ENCODE results near the gene CDH23. TPM values are rescaled to one million over a fixed set of nuclear protein-coding genes. Genes with fewer than 3 reads are reported as not detected.

CDH23 gene
- total and polyA plus RNA-seq, 9 of the 15 experiments (the other 6 are each of a cell fraction or from before 2014, with no cell fraction given): 0.18 to 1.2 (median 0.47) TPM

- TF ChIP-seq TCFL5 (CRISPR knock-in tag; conservative IDR thresholded peaks at IDR 0.05) (no peak), ATF7 (IDR thresholded peaks at IDR 0.05) (no peak), ATF4 (CRISPR knock-in tag; IDR thresholded peaks at IDR 0.05) (no peak), ARNT (IDR thresholded peaks at IDR 0.05) (no peak), TRIM24 (IDR thresholded peaks at IDR 0.05) (no peak)
These were observed 149.5 kb downstream of the CDH23 start (continued) for GRCh38 chr10:71546220-71546619.

GRCh38 chr10:71547312-71547711 lies 150.6 kb downstream of the CDH23 start:
- WGBS (ENCODE audit: insufficient coverage, low coverage, missing lambda C conversion rate): 18% methylated on average over 12 of the region's 12 CpGs
- DNase-seq (ENCODE audit: extremely low read depth in 1 of 4, low spot score in 3 of 4) (peak; percentile 50 to 58 (median 56)), FAIRE-seq (peak; percentile 57), ATAC-seq (peak; percentile 52)
- in situ Hi-C loops (cut with MboI): no loop called here
- TF ChIP-seq SPI1 (IDR thresholded peaks at IDR 0.05; ENCODE audit: borderline replicate concordance, low read depth, low read length): peak; percentile 46; the same call in 1 of the 2 replicates
- TF ChIP-seq NRF1 (conservative IDR thresholded peaks at IDR 0.05 in 1 of 2, IDR thresholded peaks at IDR 0.05 in 1 of 2): peak; percentile 19 to 35; a peak in 2 of 4 replicates
- TF ChIP-seq ZNF316 (IDR thresholded peaks at IDR 0.05): no peak
- TF ChIP-seq MBD1 (CRISPR knock-in tag; IDR thresholded peaks at IDR 0.05): no peak
- 0 out of 2 replicates have a peak, but pooled peaks have one; percentile 9 for TF ChIP-seq MAX (CRISPR knock-in tag; IDR thresholded peaks at IDR 0.05)
- TF ChIP-seq RAD21 (CRISPR knock-in tag; conservative IDR thresholded peaks at IDR 0.05 in 1 of 2, IDR thresholded peaks at IDR 0.05 in 1 of 2): peak in 1 of 2 experiments; percentile 7; a peak in 1 of 4 replicates
- no peak for TF ChIP-seq RHOXF2B (CRISPR knock-in tag; conservative IDR thresholded peaks at IDR 0.05)
- Histone ChIP-seq H3K9ac (ENCODE audit: insufficient read depth in 1 of 2, low read depth in 2 of 2, low read length in 2 of 2) (peak overlapping the region in 1 of 2 experiments; percentile 66; a peak in 2 of 4 replicates), H3K4me2 (ENCODE audit: insufficient read depth, low read length) (peak overlapping the region; percentile 12; the same call in 1 of the 2 replicates), H3K27me3 (ENCODE audit: control insufficient read depth in 2 of 2, insufficient read depth in 2 of 2, low read length in 2 of 2) (peaks cover 17 to 40% of the 10 kb centered on the region in 2 experiments), H4K20me1 (replicated peaks; ENCODE audit: control insufficient read depth, insufficient read depth, low read length) (no peaks in the 10 kb centered on the region), H2AFZ (ENCODE audit: low read depth, low read length) (peak overlapping the region; percentile 63), H3K27ac (ENCODE audit: extremely low read depth, low read depth, low read length) (no peak overlapping the region), H3K4me3 (no peak overlapping the region), H3K4me1 (replicated peaks in 1 of 2; ENCODE audit: control insufficient read depth in 2 of 2, insufficient read depth in 2 of 2, low read length in 2 of 2) (peaks cover 13 to 18% of the 10 kb centered on the region in 2 experiments; a peak in 4 of 5 replicates), H3K36me3 (ENCODE audit: control insufficient read depth, insufficient read depth, low read length) (no peaks in the 10 kb centered on the region), H3K9me3 (replicated peaks; ENCODE audit: control insufficient read depth, insufficient read depth, low read depth, low read length) (no peaks in the 10 kb centered on the region), H3K79me2 (ENCODE audit: control insufficient read depth, insufficient read depth, low read length) (no peaks in the 10 kb centered on the region), H3K9me1 (ENCODE audit: control insufficient read depth, insufficient read depth, low read length) (no peaks in the 10 kb centered on the region)
- ChIA-PET POLR2A (interaction anchor here (0.7 kb wide), 1 partner anchor 228 kb away, joined by 3 read pairs; the partner anchor contains the start of gene SLC29A3), CTCF (ENCODE audit: low intra/inter-chr PET ratio) (no interaction called here)
- BruUV-seq (replicated peaks): no TSS peak
- intact Hi-C loops (cut with micrococcal nuclease): no loop called here
